Coronary artery (tissue), 2 donors: ENCODE measurements around the gene SLC35E1.

Experiments
- DNase-seq: peaks from one replicate; pipeline ENCODE4 v3.0.0-alpha.2; 2017; ENCODE audit warnings: low spot score
- H3K27ac ChIP-seq, 2 donors: fragments of 200-600 bp; sonication (generic); one replicate each; pipeline ENCODE4 v1.5.1; 2016 to 2019
- H3K4me3 ChIP-seq: fragments of 200-600 bp; sonication (generic); 2 replicates; pipeline ENCODE4 v1.5.1; 2016; ENCODE audit warnings: mild to moderate bottlenecking, moderate library complexity
- TF ChIP-seq, protein P1 (sequence below): fragments of 200-600 bp; sonication (generic); IDR thresholded peaks from one replicate; pipeline ENCODE4 v1.5.1; 2019; ENCODE audit warnings: antibody characterized with exemption

SLC35E1 gene

GRCh38 chr19:16614941-16615340 is 42.7 kb upstream of the SLC35E1 start:
- no peak for DNase-seq
- Histone ChIP-seq H3K27ac (no peak overlapping the region), H3K4me3 (no peak overlapping the region)
- TF ChIP-seq, protein P1, sequence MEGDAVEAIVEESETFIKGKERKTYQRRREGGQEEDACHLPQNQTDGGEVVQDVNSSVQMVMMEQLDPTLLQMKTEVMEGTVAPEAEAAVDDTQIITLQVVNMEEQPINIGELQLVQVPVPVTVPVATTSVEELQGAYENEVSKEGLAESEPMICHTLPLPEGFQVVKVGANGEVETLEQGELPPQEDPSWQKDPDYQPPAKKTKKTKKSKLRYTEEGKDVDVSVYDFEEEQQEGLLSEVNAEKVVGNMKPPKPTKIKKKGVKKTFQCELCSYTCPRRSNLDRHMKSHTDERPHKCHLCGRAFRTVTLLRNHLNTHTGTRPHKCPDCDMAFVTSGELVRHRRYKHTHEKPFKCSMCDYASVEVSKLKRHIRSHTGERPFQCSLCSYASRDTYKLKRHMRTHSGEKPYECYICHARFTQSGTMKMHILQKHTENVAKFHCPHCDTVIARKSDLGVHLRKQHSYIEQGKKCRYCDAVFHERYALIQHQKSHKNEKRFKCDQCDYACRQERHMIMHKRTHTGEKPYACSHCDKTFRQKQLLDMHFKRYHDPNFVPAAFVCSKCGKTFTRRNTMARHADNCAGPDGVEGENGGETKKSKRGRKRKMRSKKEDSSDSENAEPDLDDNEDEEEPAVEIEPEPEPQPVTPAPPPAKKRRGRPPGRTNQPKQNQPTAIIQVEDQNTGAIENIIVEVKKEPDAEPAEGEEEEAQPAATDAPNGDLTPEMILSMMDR = no peak

DNA sequence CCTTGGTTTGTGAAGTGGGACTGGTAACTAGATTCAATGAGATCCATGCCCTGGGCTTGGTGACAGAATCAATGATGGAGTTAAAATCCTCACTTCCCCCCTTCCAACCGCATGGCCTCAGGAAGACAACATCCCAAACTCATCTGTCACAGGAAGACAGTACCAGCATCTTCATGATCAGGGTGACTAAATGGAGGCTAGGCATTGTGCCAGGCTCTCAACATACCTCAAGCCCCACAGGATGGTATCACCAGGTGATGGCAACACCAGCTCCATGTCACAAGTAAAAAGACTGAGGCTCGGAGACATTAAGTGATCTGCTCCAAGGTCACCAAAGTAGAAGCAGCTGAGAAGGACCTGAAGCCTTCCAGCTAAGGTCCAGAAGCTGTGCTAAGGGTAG is 41.6 kb upstream of the SLC35E1 start:
- TF ChIP-seq, protein P1 = no peak
- no peak for DNase-seq
- H3K27ac ChIP-seq = no peak overlapping the region

GRCh38 chr19:16612636-16613035 is 40.4 kb upstream of the SLC35E1 start:
- Histone ChIP-seq H3K27ac (peak overlapping the region in 1 of 2 donors; percentile 12), H3K4me3 (no peak overlapping the region)
- TF ChIP-seq, protein P1 = no peak
- no peak for DNase-seq

More for the DNA sequence above, 41.6 kb upstream of the SLC35E1 start:
- no peak overlapping the region for H3K4me3 ChIP-seq

- H3K27ac ChIP-seq = no peak overlapping the region
- DNase-seq = no peak
- no peak overlapping the region for H3K4me3 ChIP-seq
- TF ChIP-seq, protein P1 = no peak
These were observed 38.9 kb upstream of the SLC35E1 start for GRCh38 chr19:16611121-16611520.

- DNase-seq = no peak
These were observed 37.4 kb upstream of the SLC35E1 start for GRCh38 chr19:16609511-16610200.

DNA sequence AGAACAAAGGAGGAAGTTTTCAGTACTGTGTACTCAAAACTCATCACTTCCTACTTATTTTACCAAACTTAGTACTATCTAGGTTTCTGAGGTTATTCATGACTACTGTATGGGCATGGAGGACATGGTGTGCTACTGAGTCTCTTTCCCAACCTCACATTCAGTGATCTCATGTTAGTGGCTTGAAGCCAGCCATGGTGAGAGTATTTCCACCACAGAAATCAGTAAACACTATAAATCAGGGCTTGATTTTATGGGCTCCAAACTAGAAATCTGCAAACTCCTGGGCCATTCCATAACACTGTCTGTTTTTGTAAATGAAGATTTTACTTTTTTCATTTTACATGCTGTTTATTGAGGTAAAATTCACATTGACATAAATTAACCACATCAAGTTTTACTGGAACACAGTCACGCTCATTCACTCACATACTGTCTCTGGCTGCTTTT is 36.1 kb upstream of the SLC35E1 start:
- peak overlapping the region; percentile 72 to 79 for H3K27ac ChIP-seq
- DNase-seq = no peak
- TF ChIP-seq, protein P1 = no peak

More at GRCh38 chr19:16609511-16610200, 37.4 kb upstream of the SLC35E1 start:
- TF ChIP-seq, protein P1 = no peak
- Histone ChIP-seq H3K4me3 (no peak overlapping the region), H3K27ac (no peak overlapping the region)

DNA sequence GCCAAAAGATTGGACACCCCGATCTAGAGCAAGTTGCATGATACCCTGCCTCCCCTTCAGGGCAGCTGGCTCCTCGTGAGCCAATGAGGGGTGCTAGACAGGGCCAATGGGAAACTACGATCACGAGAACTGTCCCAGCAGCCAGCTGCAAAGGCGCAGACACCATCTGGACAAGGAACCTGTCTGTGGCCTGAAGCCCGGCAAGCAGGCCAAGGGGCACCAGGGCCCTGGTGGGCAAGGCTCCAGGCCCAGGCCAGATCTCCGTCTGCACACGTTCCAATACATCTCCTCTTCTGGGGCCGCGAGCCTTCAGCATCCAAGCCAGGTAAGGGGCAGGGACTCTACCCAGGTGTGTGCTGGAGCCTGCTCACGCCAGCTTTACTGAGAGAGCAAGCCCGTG is 35.6 kb upstream of the SLC35E1 start:
- Histone ChIP-seq H3K27ac (peak overlapping the region; percentile 72 to 79), H3K4me3 (no peak overlapping the region)
- TF ChIP-seq, protein P1 = no peak
- DNase-seq = no peak

More for the DNA sequence above, 36.1 kb upstream of the SLC35E1 start:
- no peak overlapping the region for H3K4me3 ChIP-seq
